GM12874 (cell line): ENCODE results near the gene BMI1.

Experiments used
- CTCF ChIP-seq: IDR thresholded peaks from 2 replicates; pipeline ENCODE4 v1.5.1; 2011; ENCODE audit warnings: low read depth, mild to moderate bottlenecking, control low read depth, low read length, moderate library complexity; ENCODE audit not compliant: insufficient read depth

BMI1 gene

GRCh38 chr10:22320591-22321155, at the start of gene BMI1:
BMI1 (plus strand) TSS chr10:22321099; CDS start chr10:22326450, 5,351 bp downstream.
- TF ChIP-seq CTCF, result no peak

- no peak for TF ChIP-seq CTCF
Observed at GRCh38 chr10:22271786-22272185, 49.1 kb upstream of the BMI1 start.

- TF ChIP-seq CTCF, result no peak
Observed at GRCh38 chr10:22278441-22278782, 42.5 kb upstream of the BMI1 start.

GRCh38 chr10:22280078-22280477, 40.8 kb upstream of the BMI1 start:
- TF ChIP-seq CTCF, result no peak

GRCh38 chr10:22285130-22285529, 35.8 kb upstream of the BMI1 start:
- TF ChIP-seq CTCF, result no peak

GRCh38 chr10:22293747-22294404, 27.0 kb upstream of the BMI1 start:
- TF ChIP-seq CTCF, result no peak

- no peak for TF ChIP-seq CTCF
Observed at GRCh38 chr10:22294694-22295093, 26.2 kb upstream of the BMI1 start.
